ENCODE measurements around the gene SLC16A2. TPM values are rescaled to one million over a fixed set of nuclear protein-coding genes. Genes with fewer than 3 reads are reported as not detected.
"Not testable (repeated sequence)": the region's sequence is repeated elsewhere in the genome, so short reads cannot be mapped to it uniquely, and the experiment has no call there.

Gene SLC16A2
- total RNA-seq, 1 experiment from 2014 or later = 78.7 TPM

DNA sequence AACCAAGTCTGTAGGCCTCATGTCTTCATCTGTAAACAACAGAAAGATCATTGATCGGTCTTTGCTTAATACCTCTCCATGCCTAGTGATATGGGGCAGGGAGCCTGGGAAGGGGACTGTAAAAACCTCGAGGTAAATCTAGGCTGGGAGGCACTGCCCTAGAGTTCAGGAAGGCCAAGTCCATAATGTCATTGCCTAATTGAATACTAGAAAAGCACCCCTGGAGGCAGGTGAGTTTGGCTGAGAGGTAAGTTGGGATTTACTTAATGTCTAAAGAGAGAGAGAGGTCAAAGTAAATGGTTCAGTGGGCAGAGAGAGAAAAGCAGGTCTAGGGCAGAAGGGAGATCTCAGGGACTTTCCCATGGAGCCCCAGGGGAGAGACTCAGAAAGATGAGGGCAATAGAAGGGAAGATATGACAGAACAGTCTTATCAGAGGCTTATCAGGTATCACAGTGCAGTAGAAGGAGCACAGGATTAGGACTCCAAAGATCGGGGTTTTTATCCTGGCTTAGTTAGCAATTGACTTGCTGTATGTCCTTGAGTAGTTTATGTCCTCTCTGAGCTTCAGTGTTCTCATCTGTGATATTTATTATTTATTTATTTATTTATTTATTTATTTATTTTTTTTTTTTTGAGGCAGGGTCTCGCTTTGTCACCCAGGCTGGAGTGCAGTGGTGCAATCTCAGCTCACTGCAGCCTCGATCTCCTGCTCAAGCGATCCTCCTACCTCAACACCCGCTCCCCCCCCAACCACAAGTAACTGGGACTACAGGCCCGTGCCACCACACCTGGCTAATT lies 85.2 kb downstream of the SLC16A2 start:
- no peak for DNase-seq
- H3K36me3 ChIP-seq (replicated peaks; ENCODE audit: control insufficient read depth, insufficient read depth, low read length) = no peaks in the 10 kb centered on the region
- no peaks in the 10 kb centered on the region for H3K27me3 ChIP-seq (ENCODE audit: control insufficient read depth, insufficient read depth, low read length)
- no peak overlapping the region for H3K4me3 ChIP-seq (ENCODE audit: insufficient read depth, low read depth, low read length)

DNA sequence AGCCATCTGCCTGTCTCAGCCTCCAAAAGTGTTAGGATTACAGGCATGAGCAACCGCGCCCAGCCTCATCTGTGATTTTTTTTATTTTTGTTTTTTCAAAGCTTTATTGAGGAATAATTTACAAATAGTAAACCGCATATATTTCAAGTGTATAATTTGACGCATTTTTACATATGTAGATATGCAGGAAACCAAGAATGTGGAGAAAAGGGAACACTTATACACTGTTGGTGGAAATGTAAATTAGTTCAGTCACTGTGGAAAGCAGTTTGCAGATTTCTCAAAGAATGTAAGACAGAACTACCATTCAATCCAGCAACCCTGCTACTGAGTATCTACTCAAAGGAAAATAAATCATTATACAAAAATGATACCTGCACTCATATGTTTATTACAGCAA lies 85.9 kb downstream of the SLC16A2 start:
- Histone ChIP-seq H3K36me3 (replicated peaks; ENCODE audit: control insufficient read depth, insufficient read depth, low read length) (no peaks in the 10 kb centered on the region), H3K4me3 (ENCODE audit: insufficient read depth, low read depth, low read length) (no peak overlapping the region), H3K27me3 (ENCODE audit: control insufficient read depth, insufficient read depth, low read length) (no peaks in the 10 kb centered on the region)
- no peak for DNase-seq

DNA sequence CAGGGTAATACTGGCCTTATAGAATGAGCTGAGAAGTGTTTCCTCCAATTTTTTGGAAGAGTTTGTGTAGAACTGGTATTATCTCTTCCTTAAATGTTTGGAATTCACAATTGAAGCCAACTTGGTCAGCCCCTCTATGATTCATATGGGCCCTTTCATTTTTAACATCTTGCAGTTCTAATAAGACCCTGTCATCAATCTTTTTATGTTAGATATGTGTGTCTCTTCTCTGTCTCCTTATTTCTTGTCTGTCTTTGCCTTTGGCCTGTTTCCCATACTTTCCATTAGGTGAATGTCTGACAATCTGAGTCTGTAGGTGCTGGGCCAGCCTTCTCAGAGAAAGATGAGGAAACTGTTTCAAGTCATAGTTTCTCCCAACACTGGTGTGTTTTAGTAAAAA lies 88.7 kb downstream of the SLC16A2 start:
- Histone ChIP-seq H3K4me3 (ENCODE audit: insufficient read depth, low read depth, low read length) (no peak overlapping the region), H3K27me3 (ENCODE audit: control insufficient read depth, insufficient read depth, low read length) (no peaks in the 10 kb centered on the region), H3K36me3 (replicated peaks; ENCODE audit: control insufficient read depth, insufficient read depth, low read length) (no peaks in the 10 kb centered on the region)
- no peak for DNase-seq

DNA sequence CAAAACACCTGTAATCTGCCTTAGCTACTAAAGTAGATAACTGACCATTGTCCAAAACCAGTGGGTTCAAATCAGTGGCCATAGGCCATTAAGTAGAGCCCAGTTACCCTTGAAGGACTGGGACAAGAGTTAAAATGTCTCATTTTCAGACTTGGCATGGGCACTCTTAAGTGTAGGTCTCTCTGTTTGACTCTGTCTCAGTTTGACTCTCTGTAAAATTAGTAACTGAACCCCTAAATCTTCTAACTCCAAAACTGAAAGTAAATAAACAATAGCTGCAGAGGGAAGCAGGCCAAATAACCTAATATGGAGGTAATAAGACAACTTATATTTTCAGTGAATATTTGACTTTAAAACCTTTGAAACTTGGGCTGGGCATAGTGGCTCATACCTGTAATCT lies 89.1 kb downstream of the SLC16A2 start:
- H3K27me3 ChIP-seq (ENCODE audit: control insufficient read depth, insufficient read depth, low read length) = no peaks in the 10 kb centered on the region
- no peak overlapping the region for H3K4me3 ChIP-seq (ENCODE audit: insufficient read depth, low read depth, low read length)
- H3K36me3 ChIP-seq (replicated peaks; ENCODE audit: control insufficient read depth, insufficient read depth, low read length) = no peaks in the 10 kb centered on the region
- no peak for DNase-seq

DNA sequence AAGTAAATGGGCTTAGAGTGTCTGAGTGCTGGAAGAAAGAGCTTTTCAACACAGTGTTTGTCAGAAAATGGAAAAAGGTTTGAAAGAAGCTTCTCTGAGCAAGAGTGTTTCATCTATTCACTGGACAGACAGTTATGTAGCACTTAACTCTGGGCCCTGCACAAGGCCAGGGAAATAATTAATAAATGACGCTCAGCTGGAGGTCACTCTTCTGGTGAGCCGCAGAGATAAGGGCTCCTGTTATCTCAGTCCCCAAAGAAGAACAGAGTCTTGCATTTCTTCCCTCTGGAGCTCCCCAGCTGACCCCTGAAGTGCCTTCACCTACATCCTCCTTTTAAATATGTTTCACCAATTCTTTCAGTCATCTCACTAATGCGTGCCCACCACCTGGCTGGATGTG lies 90.4 kb downstream of the SLC16A2 start:
- DNase-seq = no peak
- H3K36me3 ChIP-seq (replicated peaks; ENCODE audit: control insufficient read depth, insufficient read depth, low read length) = no peaks in the 10 kb centered on the region
- H3K27me3 ChIP-seq (ENCODE audit: control insufficient read depth, insufficient read depth, low read length) = no peaks in the 10 kb centered on the region
- no peak overlapping the region for H3K4me3 ChIP-seq (ENCODE audit: insufficient read depth, low read depth, low read length)

DNA sequence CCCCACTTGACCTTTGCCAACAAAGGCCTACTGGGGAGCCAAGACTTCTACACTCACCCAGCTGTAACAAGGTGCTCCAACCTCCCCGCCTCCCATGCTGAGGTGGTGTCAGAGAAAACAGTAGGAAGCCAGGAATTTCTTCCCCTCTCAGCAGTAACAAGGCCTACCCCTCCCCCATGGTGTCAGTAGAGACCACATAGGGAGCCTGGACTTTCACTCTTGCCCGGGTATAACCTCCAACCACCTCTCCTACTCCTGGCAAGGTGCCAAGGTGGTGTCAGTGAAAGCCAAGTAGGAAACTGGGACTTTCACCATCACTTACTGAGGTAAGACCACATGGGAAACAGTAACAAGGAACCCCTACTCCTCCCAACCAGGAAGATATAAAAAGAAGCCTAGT lies 93.1 kb downstream of the SLC16A2 start:
- no peaks in the 10 kb centered on the region for H3K36me3 ChIP-seq (replicated peaks; ENCODE audit: control insufficient read depth, insufficient read depth, low read length)
- no peak for DNase-seq

DNA sequence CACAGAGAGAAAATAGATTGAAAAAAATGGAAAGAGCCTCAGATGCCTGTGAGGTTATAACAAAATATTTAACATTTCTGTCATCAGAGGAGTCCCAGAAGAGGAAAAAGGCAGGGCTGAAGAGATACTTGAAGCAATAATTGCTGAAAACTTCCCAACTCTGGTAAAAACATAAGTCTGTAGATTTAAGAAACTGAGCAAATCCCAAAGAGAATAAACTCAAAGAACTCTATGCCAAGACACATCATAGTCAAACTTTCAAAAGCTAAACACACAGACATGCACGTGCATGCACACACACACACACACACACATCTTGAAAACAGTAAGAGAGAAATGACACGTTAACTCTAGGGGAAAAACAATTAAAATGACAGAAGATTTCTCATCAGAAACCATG lies 94.1 kb downstream of the SLC16A2 start:
- Histone ChIP-seq H3K4me3 (ENCODE audit: insufficient read depth, low read depth, low read length) (no peak overlapping the region), H3K36me3 (replicated peaks; ENCODE audit: control insufficient read depth, insufficient read depth, low read length) (no peaks in the 10 kb centered on the region), H3K27me3 (ENCODE audit: control insufficient read depth, insufficient read depth, low read length) (no peaks in the 10 kb centered on the region)
- no peak for DNase-seq

More for the DNA sequence above, 93.1 kb downstream of the SLC16A2 start:
- Histone ChIP-seq H3K4me3 (ENCODE audit: insufficient read depth, low read depth, low read length) (no peak overlapping the region), H3K27me3 (ENCODE audit: control insufficient read depth, insufficient read depth, low read length) (no peaks in the 10 kb centered on the region)

DNA sequence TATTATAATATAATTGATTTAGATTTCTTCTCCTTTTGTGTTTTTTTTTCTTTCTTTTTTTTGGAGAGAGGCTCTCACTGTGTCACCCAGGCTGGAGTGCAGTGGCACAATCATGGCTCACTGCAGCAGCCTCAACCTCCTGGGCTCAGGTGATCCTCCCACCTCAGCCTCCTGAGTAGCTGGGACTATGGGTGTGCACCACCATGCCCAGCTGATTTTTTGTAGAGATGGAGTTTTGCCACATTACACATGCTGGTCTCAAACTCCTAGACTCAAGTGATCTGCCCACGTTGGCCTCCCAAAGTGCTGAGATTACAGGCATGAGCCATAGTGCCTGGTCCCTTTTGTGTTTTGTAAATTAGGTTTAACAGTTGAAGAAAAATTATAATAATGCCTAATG lies 94.7 kb downstream of the SLC16A2 start:
- H3K27me3 ChIP-seq (ENCODE audit: control insufficient read depth, insufficient read depth, low read length); H3K36me3 ChIP-seq (replicated peaks; ENCODE audit: control insufficient read depth, insufficient read depth, low read length); DNase-seq; H3K4me3 ChIP-seq (ENCODE audit: insufficient read depth, low read depth, low read length): not testable (repeated sequence)

DNA sequence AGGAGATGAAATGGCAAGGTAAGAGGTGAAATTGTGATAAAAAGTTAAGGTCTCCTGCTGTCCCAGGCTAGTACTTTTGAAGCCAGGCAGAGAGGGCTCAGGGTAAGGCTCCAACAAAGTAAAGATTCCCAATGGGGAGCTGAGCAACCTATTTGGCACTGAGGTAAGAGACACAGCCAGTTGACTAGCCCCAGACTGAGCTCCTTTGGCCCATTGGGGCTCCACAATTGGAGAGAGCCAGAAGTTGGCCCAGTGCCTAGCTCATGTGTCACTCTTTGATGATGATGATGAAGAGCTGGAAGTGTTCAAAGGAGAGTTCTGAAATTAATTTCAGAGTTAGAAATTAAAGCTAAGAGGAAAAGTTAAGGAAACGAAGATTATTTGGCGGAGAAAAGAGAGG lies 98.6 kb downstream of the SLC16A2 start:
- Histone ChIP-seq H3K4me3 (ENCODE audit: insufficient read depth, low read depth, low read length) (no peak overlapping the region), H3K27me3 (ENCODE audit: control insufficient read depth, insufficient read depth, low read length) (no peaks in the 10 kb centered on the region), H3K36me3 (replicated peaks; ENCODE audit: control insufficient read depth, insufficient read depth, low read length) (no peaks in the 10 kb centered on the region; the same call in 1 of the 2 replicates)
- DNase-seq = no peak

DNA sequence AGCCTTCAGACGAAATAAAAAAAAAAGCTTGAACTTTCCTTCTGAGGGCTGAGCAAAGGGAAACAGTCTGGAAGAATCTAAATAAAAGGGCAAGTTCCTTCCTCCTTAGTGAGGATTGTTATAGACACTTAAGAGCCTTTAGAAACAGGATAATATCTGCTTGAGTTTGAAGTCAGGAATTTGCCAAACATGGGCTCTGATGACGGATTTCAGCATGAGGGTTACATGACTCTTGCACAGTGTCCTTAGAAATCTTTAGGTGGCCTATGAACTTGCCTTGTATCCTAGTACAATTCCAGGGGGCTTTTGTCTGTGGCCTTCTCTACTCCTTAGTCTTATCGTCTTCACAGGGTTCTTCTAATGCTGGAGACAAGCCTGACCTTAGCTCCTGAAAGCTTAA lies 99.0 kb downstream of the SLC16A2 start:
- Histone ChIP-seq H3K36me3 (replicated peaks; ENCODE audit: control insufficient read depth, insufficient read depth, low read length) (no peaks in the 10 kb centered on the region; the same call in 1 of the 2 replicates), H3K27me3 (ENCODE audit: control insufficient read depth, insufficient read depth, low read length) (no peaks in the 10 kb centered on the region), H3K4me3 (ENCODE audit: insufficient read depth, low read depth, low read length) (no peak overlapping the region)
- DNase-seq = no peak

DNA sequence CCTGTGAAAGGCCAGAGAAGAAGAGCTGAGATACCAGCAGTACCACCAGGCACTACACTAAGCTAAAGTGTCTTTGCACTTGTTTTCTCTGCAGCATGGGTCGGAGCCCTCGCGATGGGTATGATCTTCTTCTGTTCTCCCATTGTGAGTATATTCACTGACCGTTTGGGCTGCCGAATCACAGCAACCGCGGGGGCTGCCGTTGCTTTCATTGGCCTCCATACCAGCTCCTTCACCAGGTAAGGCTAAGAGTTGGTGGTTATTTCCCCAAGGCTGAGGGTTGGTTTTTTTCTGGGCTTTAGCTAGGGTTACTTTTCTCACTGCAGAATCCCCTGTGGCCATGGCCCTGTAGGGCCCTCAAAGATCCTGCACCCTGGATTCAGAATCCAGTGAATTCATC lies 99.6 kb downstream of the SLC16A2 start:
- no peak overlapping the region for H3K4me3 ChIP-seq (ENCODE audit: insufficient read depth, low read depth, low read length)
- no peaks in the 10 kb centered on the region for H3K27me3 ChIP-seq (ENCODE audit: control insufficient read depth, insufficient read depth, low read length)
- H3K36me3 ChIP-seq (replicated peaks; ENCODE audit: control insufficient read depth, insufficient read depth, low read length) = no peaks in the 10 kb centered on the region; the same call in 1 of the 2 replicates
- DNase-seq = no peak

DNA sequence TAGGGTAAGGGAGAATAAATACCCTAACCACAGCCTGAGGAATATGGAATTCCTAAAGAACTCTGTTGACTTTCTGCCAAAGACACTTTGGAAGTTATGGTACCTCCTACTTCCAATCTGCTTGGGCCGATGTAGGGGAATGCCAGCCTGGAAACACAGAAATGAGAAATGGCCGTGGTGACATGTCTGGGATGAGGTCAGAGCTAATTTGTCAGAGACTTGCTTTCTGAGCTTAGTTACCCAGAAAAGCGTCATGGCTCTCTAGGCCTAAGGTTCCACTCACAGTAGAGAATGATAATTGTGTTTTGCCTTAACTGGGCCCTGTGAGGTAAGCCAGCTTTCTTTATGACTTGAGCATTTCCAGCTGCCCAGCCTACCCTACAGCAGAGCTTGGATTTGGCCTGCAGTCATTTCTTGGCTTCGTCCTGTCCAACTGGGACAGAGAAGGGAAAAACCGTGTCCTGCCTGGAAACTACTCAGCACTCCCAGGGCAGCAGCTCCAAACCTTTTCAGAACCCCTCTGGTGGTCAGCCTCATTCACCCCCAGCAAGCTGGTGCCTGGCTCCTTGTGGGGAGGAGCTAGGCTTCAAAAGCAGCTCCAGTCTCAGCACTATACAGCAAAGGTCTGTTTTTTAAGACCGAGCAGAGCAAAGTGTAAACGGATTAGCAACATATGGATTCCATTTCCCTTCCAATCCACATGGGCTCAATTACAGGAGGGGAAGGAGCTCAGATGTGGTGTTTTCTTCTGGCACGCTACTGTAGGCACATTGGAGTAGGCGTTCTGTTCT lies 100.9 kb downstream of the SLC16A2 start:
- no peaks in the 10 kb centered on the region for H3K27me3 ChIP-seq (ENCODE audit: control insufficient read depth, insufficient read depth, low read length)

DNA sequence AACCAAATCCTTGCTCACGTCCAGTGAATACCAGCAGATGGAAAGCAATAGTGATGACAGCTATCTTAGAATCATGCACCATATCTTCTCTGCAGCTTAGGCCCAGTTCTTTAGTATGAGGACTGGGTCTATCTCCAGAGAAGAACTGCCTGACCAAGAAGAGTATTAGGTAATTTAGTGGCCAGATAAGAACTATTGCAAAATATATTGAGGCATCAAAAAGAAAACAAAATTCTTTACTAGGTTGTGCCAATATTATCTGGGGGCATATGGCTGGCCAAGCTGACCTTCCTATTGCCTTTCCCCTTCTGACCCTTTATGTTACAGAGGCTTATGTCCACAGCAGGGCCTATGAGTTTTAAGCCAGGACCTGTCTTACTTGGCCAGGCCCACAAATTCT lies 101.9 kb downstream of the SLC16A2 start:
- H3K36me3 ChIP-seq (replicated peaks; ENCODE audit: control insufficient read depth, insufficient read depth, low read length) = no peaks in the 10 kb centered on the region; the same call in 1 of the 2 replicates
- no peaks in the 10 kb centered on the region for H3K27me3 ChIP-seq (ENCODE audit: control insufficient read depth, insufficient read depth, low read length)
- no peak for DNase-seq
- H3K4me3 ChIP-seq (ENCODE audit: insufficient read depth, low read depth, low read length) = no peak overlapping the region

More for the DNA sequence above, 100.9 kb downstream of the SLC16A2 start:
- H3K4me3 ChIP-seq (ENCODE audit: insufficient read depth, low read depth, low read length) = no peak overlapping the region
- H3K36me3 ChIP-seq (replicated peaks; ENCODE audit: control insufficient read depth, insufficient read depth, low read length) = no peaks in the 10 kb centered on the region; the same call in 1 of the 2 replicates
- no peak for DNase-seq

DNA sequence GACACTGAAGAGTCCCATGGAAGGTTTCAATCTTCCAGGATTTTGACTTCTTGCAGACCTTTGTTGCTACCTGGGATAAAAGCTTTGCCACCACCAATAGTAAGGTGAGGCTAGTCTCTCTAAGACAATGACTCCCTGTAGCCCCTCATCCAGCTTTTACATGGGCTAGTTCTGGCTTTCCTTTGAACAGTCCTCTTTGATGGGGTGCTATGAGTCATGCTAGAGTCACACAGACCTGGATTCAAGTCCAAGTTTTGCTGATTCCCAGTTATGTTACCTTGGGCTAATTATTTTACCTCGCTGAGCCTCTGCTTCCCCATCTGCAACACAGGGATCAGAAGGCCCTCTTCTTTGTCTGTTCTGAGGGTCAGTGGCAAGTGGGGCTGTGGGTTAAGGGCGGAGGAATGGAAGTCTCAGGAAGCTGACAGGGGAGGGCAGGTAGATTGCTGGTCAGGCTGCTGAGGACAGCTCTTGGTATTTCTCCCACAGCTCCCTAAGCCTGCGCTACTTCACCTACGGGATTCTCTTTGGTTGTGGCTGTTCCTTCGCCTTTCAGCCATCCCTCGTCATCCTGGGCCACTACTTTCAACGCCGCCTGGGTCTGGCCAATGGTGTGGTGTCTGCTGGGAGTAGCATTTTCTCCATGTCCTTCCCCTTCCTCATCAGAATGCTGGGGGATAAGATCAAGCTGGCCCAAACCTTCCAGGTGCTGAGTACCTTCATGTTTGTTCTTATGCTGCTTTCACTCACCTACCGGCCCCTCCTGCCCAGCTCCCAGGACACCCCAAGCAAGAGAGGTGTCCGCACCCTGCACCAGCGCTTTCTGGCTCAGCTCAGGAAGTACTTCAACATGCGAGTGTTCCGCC lies 102.8 kb downstream of the SLC16A2 start:
- DNase-seq = no peak
- Histone ChIP-seq H3K27me3 (ENCODE audit: control insufficient read depth, insufficient read depth, low read length) (no peaks in the 10 kb centered on the region), H3K36me3 (replicated peaks; ENCODE audit: control insufficient read depth, insufficient read depth, low read length) (no peaks in the 10 kb centered on the region; the same call in 1 of the 2 replicates), H3K4me3 (ENCODE audit: insufficient read depth, low read depth, low read length) (no peak overlapping the region)

All from H7 (cell line).